Measurements from ENCODE around the gene CADM1. TPM values are rescaled to one million over a fixed set of nuclear protein-coding genes. Genes with fewer than 3 reads are reported as not detected.

Gene CADM1
- total RNA-seq, 1 experiment from 2014 or later = 0.79 TPM

GRCh38 chr11:115182282-115182955 is 321.8 kb downstream of the CADM1 start:
- ATAC-seq (no peak), DNase-seq (ENCODE audit: low read depth, low spot score) (no peak)
- H3K36me3 ChIP-seq (ENCODE audit: control insufficient read depth in 1 of 2, insufficient read depth in 2 of 2, low read length in 2 of 2) = no peaks in the 10 kb centered on the region
- H3K9me2 ChIP-seq (ENCODE audit: insufficient read depth) = no peaks in the 10 kb centered on the region
- H3K9me3 ChIP-seq (ENCODE audit: control insufficient read depth in 1 of 2, insufficient read depth in 1 of 2, low read depth in 1 of 2, low read length in 2 of 2) = peaks cover 0 to 2% of the 10 kb centered on the region in 2 experiments; a peak in 2 of 4 replicates
- H3K4me1 ChIP-seq (ENCODE audit: control insufficient read depth in 1 of 2, insufficient read depth in 2 of 2, low read length in 2 of 2) = no peaks in the 10 kb centered on the region
- H3K27me3 ChIP-seq (ENCODE audit: insufficient read depth, low read length) = no peaks in the 10 kb centered on the region
- H2AFZ ChIP-seq (ENCODE audit: low read depth, low read length, poor library complexity, severe bottlenecking) = no peak overlapping the region
- intact Hi-C loops (cut with micrococcal nuclease) = no loop called here
- H3K79me2 ChIP-seq (ENCODE audit: insufficient read depth, low read length) = no peaks in the 10 kb centered on the region
- BruUV-seq (replicated peaks) = no TSS peak
- no peak overlapping the region for H3K9ac ChIP-seq (ENCODE audit: low read length)
- CTCF ChIA-PET = no interaction called here
- no peaks in the 10 kb centered on the region; the same call in 1 of the 2 replicates for H4K20me1 ChIP-seq (ENCODE audit: insufficient read depth)
- no peak overlapping the region for H3K27ac ChIP-seq (ENCODE audit: low read depth, low read length)
- no peak overlapping the region for H3K4me2 ChIP-seq (ENCODE audit: low read length)
- no peak overlapping the region for H3K4me3 ChIP-seq (replicated peaks in 1 of 2; ENCODE audit: low read depth in 1 of 2, low read length in 2 of 2)
- RAD21 ChIA-PET (ENCODE audit: low non-redundant PET in 1 of 2, low total read pairs in 2 of 2, uncharacterized antibody in 2 of 2, unreplicated experiment in 2 of 2) = no interaction called here
- no peak for TF ChIP-seq RAD21 (IDR thresholded peaks at IDR 0.05; ENCODE audit: low read depth)
- no peak for TF ChIP-seq EGR1 (IDR thresholded peaks at IDR 0.05; ENCODE audit: low read depth)
- no peak for TF ChIP-seq JUND (IDR thresholded peaks at IDR 0.05)
- POLR2A ChIA-PET = no interaction called here

GRCh38 chr11:115181538-115181937 is 322.7 kb downstream of the CADM1 start:
- intact Hi-C loops (cut with micrococcal nuclease) = no loop called here
- H3K9ac ChIP-seq (ENCODE audit: low read length) = no peak overlapping the region
- ChIA-PET POLR2A (no interaction called here), CTCF (no interaction called here), RAD21 (ENCODE audit: low non-redundant PET in 1 of 2, low total read pairs in 2 of 2, uncharacterized antibody in 2 of 2, unreplicated experiment in 2 of 2) (no interaction called here)
- DNase-seq (ENCODE audit: low read depth, low spot score) (no peak), ATAC-seq (no peak)
- BruUV-seq (replicated peaks) = no TSS peak
- H3K27me3 ChIP-seq (ENCODE audit: insufficient read depth, low read length) = no peaks in the 10 kb centered on the region
- H3K9me3 ChIP-seq (ENCODE audit: control insufficient read depth in 1 of 2, insufficient read depth in 1 of 2, low read depth in 1 of 2, low read length in 2 of 2) = peaks cover 0 to 2% of the 10 kb centered on the region in 2 experiments; a peak in 2 of 4 replicates
- no peaks in the 10 kb centered on the region; the same call in 1 of the 2 replicates for H4K20me1 ChIP-seq (ENCODE audit: insufficient read depth)
- H2AFZ ChIP-seq (ENCODE audit: low read depth, low read length, poor library complexity, severe bottlenecking) = no peak overlapping the region
- no peaks in the 10 kb centered on the region for H3K36me3 ChIP-seq (ENCODE audit: control insufficient read depth in 1 of 2, insufficient read depth in 2 of 2, low read length in 2 of 2)
- no peak overlapping the region for H3K27ac ChIP-seq (ENCODE audit: low read depth, low read length)
- H3K4me2 ChIP-seq (ENCODE audit: low read length) = no peak overlapping the region
- TF ChIP-seq FOSL1 (IDR thresholded peaks at IDR 0.05; ENCODE audit: low read depth) (no peak), REST (IDR thresholded peaks at IDR 0.05; ENCODE audit: low read depth) (no peak), CBX3 (IDR thresholded peaks at IDR 0.05; ENCODE audit: low read depth) (no peak), ZNF274 (IDR thresholded peaks at IDR 0.05; ENCODE audit: low read depth, low read length) (no peak), ELF1 (IDR thresholded peaks at IDR 0.05; ENCODE audit: borderline replicate concordance, low read depth) (no peak), ATF3 (IDR thresholded peaks at IDR 0.05) (no peak), MAX (IDR thresholded peaks at IDR 0.05) (no peak), POLR2A (IDR thresholded peaks at IDR 0.05; ENCODE audit: borderline replicate concordance, extremely low read depth, insufficient read depth, insufficient read length) (no peak), YY1 (IDR thresholded peaks at IDR 0.05; ENCODE audit: extremely low read depth, insufficient replicate concordance, low read depth, low read length) (no peak), TCF7L2 (IDR thresholded peaks at IDR 0.05; ENCODE audit: borderline replicate concordance, extremely low read depth, insufficient read depth, insufficient read length) (no peak), EZH2 (IDR thresholded peaks at IDR 0.05) (no peak)
- H3K4me1 ChIP-seq (ENCODE audit: control insufficient read depth in 1 of 2, insufficient read depth in 2 of 2, low read length in 2 of 2) = no peaks in the 10 kb centered on the region
- no peak overlapping the region for H3K4me3 ChIP-seq (replicated peaks in 1 of 2; ENCODE audit: low read depth in 1 of 2, low read length in 2 of 2)
- H3K79me2 ChIP-seq (ENCODE audit: insufficient read depth, low read length) = no peaks in the 10 kb centered on the region
- no peaks in the 10 kb centered on the region for H3K9me2 ChIP-seq (ENCODE audit: insufficient read depth)

Measured in HCT116 (cell line).